ENCODE measurements around the gene TNNC1. TPM values are rescaled to one million over a fixed set of nuclear protein-coding genes. Genes with fewer than 3 reads are reported as not detected.

TNNC1 gene
- total RNA-seq, 2 experiments from 2014 or later: 5.3 to 6.6 TPM

GRCh38 chr3:52405066-52405465, 48.8 kb downstream of the TNNC1 start:
- no peaks in the 10 kb centered on the region for H3K9me3 ChIP-seq (ENCODE audit: control insufficient read depth in 1 of 2, insufficient read depth in 1 of 2, low read length in 2 of 2)
- DNase-seq (peak in 1 of 14 experiments; percentile 0), ATAC-seq (ENCODE audit: poor library complexity) (no peak)
- ChIA-PET CTCF (interaction anchor here (1.0 kb wide), 1 partner anchor 36 kb away, joined by 3 read pairs; no protein-coding TSS in a partner anchor), POLR2A (no interaction called here)
- Mint-ChIP-seq H3K4me1 (ENCODE audit: low read depth) (peaks cover 17% of the 10 kb centered on the region), H3K27me3 (no peaks in the 10 kb centered on the region), H3K36me3 (ENCODE audit: low read depth) (peaks cover 96% of the 10 kb centered on the region), H3K9me3 (no peaks in the 10 kb centered on the region), H3K4me3 (peak overlapping the region; percentile 51), H3K27ac (no peak overlapping the region)
- H3K36me3 ChIP-seq (ENCODE audit: insufficient read depth, low read length): peaks cover 79% of the 10 kb centered on the region
- H3K27ac ChIP-seq (ENCODE audit: low read depth in 1 of 2, low read length in 2 of 2): no peak overlapping the region
- no peak overlapping the region for H3K4me3 ChIP-seq (ENCODE audit: low read length)
- H3K27me3 ChIP-seq (ENCODE audit: control insufficient read depth in 1 of 2, insufficient read depth in 2 of 2, low read length in 2 of 2): no peaks in the 10 kb centered on the region
- H3K4me1 ChIP-seq (ENCODE audit: insufficient read depth, low read length): peaks cover 34% of the 10 kb centered on the region
- intact Hi-C loops (cut with DNase I, micrococcal nuclease): loop anchor here in 1 of 2 experiments (5.0 kb wide), 3 partner anchors 168 to 408 kb away; partner anchors contain the start of genes RPL29 and TWF2
- TF ChIP-seq CTCF (IDR thresholded peaks at IDR 0.05): no peak

GRCh38 chr3:52404391-52404790, 49.5 kb downstream of the TNNC1 start:
- Histone ChIP-seq H3K9me3 (ENCODE audit: control insufficient read depth in 1 of 2, insufficient read depth in 1 of 2, low read length in 2 of 2) (no peaks in the 10 kb centered on the region), H3K4me1 (ENCODE audit: insufficient read depth, low read length) (peaks cover 32% of the 10 kb centered on the region), H3K27ac (ENCODE audit: low read depth in 1 of 2, low read length in 2 of 2) (no peak overlapping the region), H3K4me3 (ENCODE audit: low read length) (no peak overlapping the region), H3K27me3 (ENCODE audit: control insufficient read depth in 1 of 2, insufficient read depth in 2 of 2, low read length in 2 of 2) (no peaks in the 10 kb centered on the region), H3K36me3 (ENCODE audit: insufficient read depth, low read length) (peaks cover 79% of the 10 kb centered on the region)
- POLR2A ChIA-PET: no interaction called here
- ATAC-seq (ENCODE audit: poor library complexity): no peak
- H3K4me1 Mint-ChIP-seq (ENCODE audit: low read depth): peaks cover 16% of the 10 kb centered on the region
- no peak for DNase-seq
- no peak overlapping the region for H3K27ac Mint-ChIP-seq
- no peak for TF ChIP-seq CTCF (IDR thresholded peaks at IDR 0.05)
- peaks cover 96% of the 10 kb centered on the region for H3K36me3 Mint-ChIP-seq (ENCODE audit: low read depth)
- intact Hi-C loops (cut with DNase I, micrococcal nuclease): no loop called here
- no peaks in the 10 kb centered on the region for H3K9me3 Mint-ChIP-seq
- CTCF ChIA-PET: interaction anchor here (1.0 kb wide), 1 partner anchor 37 kb away, joined by 3 read pairs; no protein-coding TSS in a partner anchor
- H3K4me3 Mint-ChIP-seq: no peak overlapping the region
- H3K27me3 Mint-ChIP-seq: no peaks in the 10 kb centered on the region

GRCh38 chr3:52403955-52404354, 49.9 kb downstream of the TNNC1 start:
- no peak for TF ChIP-seq CTCF (IDR thresholded peaks at IDR 0.05)
- peaks cover 81% of the 10 kb centered on the region for H3K36me3 ChIP-seq (ENCODE audit: insufficient read depth, low read length)
- ChIA-PET POLR2A (no interaction called here), CTCF (no interaction called here)
- H3K27ac ChIP-seq (ENCODE audit: low read depth in 1 of 2, low read length in 2 of 2): no peak overlapping the region
- Mint-ChIP-seq H3K4me3 (no peak overlapping the region), H3K36me3 (ENCODE audit: low read depth) (peaks cover 94% of the 10 kb centered on the region), H3K4me1 (ENCODE audit: low read depth) (peaks cover 12% of the 10 kb centered on the region), H3K27me3 (no peaks in the 10 kb centered on the region), H3K9me3 (no peaks in the 10 kb centered on the region), H3K27ac (no peak overlapping the region)
- DNase-seq (no peak), ATAC-seq (ENCODE audit: poor library complexity) (no peak)
- no peak overlapping the region for H3K4me3 ChIP-seq (ENCODE audit: low read length)
- H3K27me3 ChIP-seq (ENCODE audit: control insufficient read depth in 1 of 2, insufficient read depth in 2 of 2, low read length in 2 of 2): no peaks in the 10 kb centered on the region
- no peaks in the 10 kb centered on the region for H3K9me3 ChIP-seq (ENCODE audit: control insufficient read depth in 1 of 2, insufficient read depth in 1 of 2, low read length in 2 of 2)
- H3K4me1 ChIP-seq (ENCODE audit: insufficient read depth, low read length): peaks cover 27% of the 10 kb centered on the region
- intact Hi-C loops (cut with DNase I, micrococcal nuclease): no loop called here

Data from CD4-positive, alpha-beta T cell (primary cell).